Endothelial cell of umbilical vein (primary cell): ENCODE measurements around the gene SLC47A2.

Source experiments
- CTCF ChIP-seq, 2 donors: IDR thresholded peaks; 1 replicate in 1 of 2; 2 replicates in 1 of 2; pipeline ENCODE4 v1.5.1; 2011; ENCODE audit warnings: low read length in 2 of 2, mild to moderate bottlenecking in 2 of 2, moderate library complexity in 2 of 2, control low read depth in 1 of 2, inconsistent platforms in 1 of 2, low read depth in 1 of 2; ENCODE audit not compliant: insufficient read depth in 1 of 2; ENCODE audit errors: extremely low read depth in 1 of 2
- POLR2A ChIP-seq: IDR thresholded peaks from 2 replicates; pipeline ENCODE4 v1.6.1; 2012; ENCODE audit warnings: low read depth, mild to moderate bottlenecking, control low read depth, low read length
- POLR2AphosphoS5 ChIP-seq: IDR thresholded peaks from 2 replicates; pipeline ENCODE4 v1.6.1; 2012; ENCODE audit warnings: low read depth, mild to moderate bottlenecking, control low read depth, low read length, moderate library complexity; ENCODE audit not compliant: insufficient read depth

- TF ChIP-seq CTCF (IDR thresholded peaks at IDR 0.05; ENCODE audit: extremely low read depth in 1 of 2, insufficient read depth in 1 of 2, low read depth in 1 of 2, low read length in 2 of 2), result peak in 1 of 2 donors; percentile 10
- TF ChIP-seq POLR2AphosphoS5, result no peak
- TF ChIP-seq POLR2A, result no peak
These were observed 2.9 kb downstream of the SLC47A2 start for GRCh38 chr17:19713462-19713861.
